UCSD-AML1 (cell line): ENCODE data around the gene TENM4.

Experiments used
- DNase-seq: peaks from one replicate; lab custom pipeline; 2025; ENCODE audit not compliant: unreplicated experiment; lab: John Stamatoyannopoulos, UW

TENM4 gene

GRCh38 chr11:78689585-78690153 is 751.2 kb downstream of the TENM4 start:
- no peak for DNase-seq

- DNase-seq: no peak
Observed at GRCh38 chr11:78689101-78689500, 751.7 kb downstream of the TENM4 start.

- DNase-seq: no peak
Observed at GRCh38 chr11:78688460-78688859, 752.4 kb downstream of the TENM4 start.

- no peak for DNase-seq
Observed at GRCh38 chr11:78685156-78685555, 755.7 kb downstream of the TENM4 start.

- no peak for DNase-seq
Observed at GRCh38 chr11:78684377-78684776, 756.5 kb downstream of the TENM4 start.

- DNase-seq: no peak
Observed at GRCh38 chr11:78683774-78684173, 757.1 kb downstream of the TENM4 start.

GRCh38 chr11:78676026-78676557 is 764.7 kb downstream of the TENM4 start:
- DNase-seq: no peak

- no peak for DNase-seq
Observed at GRCh38 chr11:78672850-78673620, 767.8 kb downstream of the TENM4 start.

GRCh38 chr11:78669249-78669648 is 771.6 kb downstream of the TENM4 start:
- no peak for DNase-seq

GRCh38 chr11:78667461-78667860 is 773.4 kb downstream of the TENM4 start:
- no peak for DNase-seq

GRCh38 chr11:78666675-78667160 is 774.1 kb downstream of the TENM4 start:
- no peak for DNase-seq

- DNase-seq: no peak
Observed at GRCh38 chr11:78664636-78665035, 776.2 kb downstream of the TENM4 start.

- DNase-seq: no peak
Observed at GRCh38 chr11:78662811-78663210, 778.0 kb downstream of the TENM4 start.

GRCh38 chr11:78660471-78660870 is 780.4 kb downstream of the TENM4 start:
- no peak for DNase-seq

- no peak for DNase-seq
Observed at GRCh38 chr11:78659326-78660270, 781.2 kb downstream of the TENM4 start.

GRCh38 chr11:78657968-78658839 is 782.6 kb downstream of the TENM4 start:
- DNase-seq: no peak

- DNase-seq: no peak
Observed at GRCh38 chr11:78657441-78657840, 783.4 kb downstream of the TENM4 start.

- DNase-seq: no peak
Observed at GRCh38 chr11:78656984-78657383, 783.8 kb downstream of the TENM4 start.

GRCh38 chr11:78656327-78656726 is 784.5 kb downstream of the TENM4 start:
- DNase-seq: no peak

GRCh38 chr11:78655561-78655960 is 785.3 kb downstream of the TENM4 start:
- DNase-seq: no peak
